ENCODE data around the gene GPHN. TPM values are rescaled to one million over a fixed set of nuclear protein-coding genes. Genes with fewer than 3 reads are reported as not detected.

GPHN gene
- total RNA-seq, 2 experiments from 2014 or later: 26.3 to 26.6 TPM

DNA sequence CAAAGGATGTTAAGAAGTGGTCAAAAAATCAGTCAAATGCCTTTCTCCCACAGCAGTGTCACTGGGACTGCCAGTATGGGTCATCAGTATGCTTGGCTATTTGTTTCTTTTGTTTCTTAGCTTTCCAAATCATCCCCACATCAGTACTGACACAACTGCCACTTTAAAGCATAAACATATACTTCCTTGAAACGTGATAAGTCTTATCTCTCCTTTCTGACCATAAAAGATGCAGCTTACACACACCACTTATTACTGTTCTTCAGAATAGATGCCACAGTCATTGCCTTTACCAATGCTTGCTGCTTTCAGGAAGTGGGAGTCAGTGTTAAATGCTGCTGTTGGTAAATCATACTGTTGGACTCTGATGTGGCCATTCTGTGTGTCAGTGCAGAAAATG, 662.7 kb downstream of the GPHN start:
- no peak overlapping the region for H3K27ac Mint-ChIP-seq
- H3K4me3 Mint-ChIP-seq: no peak overlapping the region
- ChIA-PET POLR2A (no interaction called here), CTCF (interaction anchor here (1.5 kb wide), 1 partner anchor 811 kb away, joined by 3 read pairs; no protein-coding TSS in a partner anchor)
- H3K36me3 Mint-ChIP-seq (ENCODE audit: low read depth): peaks cover 29% of the 10 kb centered on the region
- H3K27me3 Mint-ChIP-seq: no peaks in the 10 kb centered on the region
- peaks cover 20% of the 10 kb centered on the region for H3K9me3 Mint-ChIP-seq
- DNase-seq (no peak), ATAC-seq (no peak)
- TF ChIP-seq CTCF (IDR thresholded peaks at IDR 0.05): no peak
- no peaks in the 10 kb centered on the region for H3K4me1 Mint-ChIP-seq (ENCODE audit: low read depth)
- intact Hi-C loops (cut with micrococcal nuclease): no loop called here

DNA sequence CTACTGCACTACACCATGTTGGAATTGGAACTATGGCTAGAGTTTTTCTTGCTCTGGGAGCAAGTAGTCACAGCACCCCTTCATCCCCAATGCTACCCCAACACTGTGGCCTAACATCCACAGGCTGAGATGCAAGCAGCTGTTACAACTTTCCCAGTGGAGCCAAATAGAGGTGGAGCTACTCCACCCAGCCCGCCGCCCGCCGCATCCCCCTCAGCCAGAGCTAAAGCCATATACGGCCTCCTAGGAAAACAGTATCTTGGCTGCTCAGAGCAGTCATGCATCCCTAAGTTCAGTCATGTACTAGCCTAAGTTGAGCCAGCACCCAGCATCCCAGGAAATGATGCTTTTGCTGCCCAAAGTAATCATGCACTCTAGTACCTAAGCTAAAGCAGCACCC, 664.1 kb downstream of the GPHN start:
- no peak overlapping the region for H3K27ac Mint-ChIP-seq
- no peak for ATAC-seq
- POLR2A ChIA-PET: interaction anchor here (0.6 kb wide), 1 partner anchor 37 kb away, joined by 3 read pairs; no protein-coding TSS in a partner anchor
- peaks cover 35% of the 10 kb centered on the region for H3K36me3 Mint-ChIP-seq (ENCODE audit: low read depth)
- no peaks in the 10 kb centered on the region for H3K27me3 Mint-ChIP-seq
- DNase-seq: no peak
- peaks cover 22% of the 10 kb centered on the region for H3K9me3 Mint-ChIP-seq
- intact Hi-C loops (cut with micrococcal nuclease): no loop called here
- CTCF ChIA-PET: interaction anchor here (1.8 kb wide), 1 partner anchor 114 kb away, joined by 8 read pairs; no protein-coding TSS in a partner anchor
- no peak overlapping the region for H3K4me3 Mint-ChIP-seq
- no peak for TF ChIP-seq CTCF (IDR thresholded peaks at IDR 0.05)
- H3K4me1 Mint-ChIP-seq (ENCODE audit: low read depth): no peaks in the 10 kb centered on the region

- no peak for ATAC-seq
- Mint-ChIP-seq H3K9me3 (peaks cover 25% of the 10 kb centered on the region), H3K36me3 (ENCODE audit: low read depth) (peaks cover 38% of the 10 kb centered on the region), H3K27ac (no peak overlapping the region), H3K27me3 (no peaks in the 10 kb centered on the region), H3K4me1 (ENCODE audit: low read depth) (no peaks in the 10 kb centered on the region), H3K4me3 (no peak overlapping the region)
- TF ChIP-seq CTCF (IDR thresholded peaks at IDR 0.05): no peak
- POLR2A ChIA-PET: no interaction called here
- CTCF ChIA-PET: interaction anchor here (1.8 kb wide), 1 partner anchor 113 kb away, joined by 8 read pairs; no protein-coding TSS in a partner anchor
- intact Hi-C loops (cut with micrococcal nuclease): no loop called here
- no peak for DNase-seq
Observed at GRCh38 chr14:67172520-67172919, 664.6 kb downstream of the GPHN start.

DNA sequence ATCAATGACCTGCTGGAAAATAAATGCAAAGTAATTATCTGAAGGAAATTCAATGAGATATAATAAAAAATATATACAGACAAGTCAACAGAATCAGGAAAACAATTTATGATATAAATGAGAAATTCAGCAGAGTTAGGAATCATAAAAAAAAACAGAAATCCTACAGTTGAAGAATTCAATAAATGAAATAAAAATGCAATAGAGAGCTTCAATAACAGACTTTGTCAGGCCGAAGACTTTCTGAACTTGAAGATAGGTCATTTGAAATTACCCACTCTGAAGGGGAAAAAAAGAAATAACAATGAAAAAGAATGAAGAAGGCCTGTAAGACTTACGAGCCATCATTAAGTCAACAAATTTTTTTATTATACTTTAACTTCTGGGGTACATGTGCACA, 665.8 kb downstream of the GPHN start:
- CTCF ChIA-PET: interaction anchor here (0.6 kb wide), 1 partner anchor 111 kb away, joined by 3 read pairs; no protein-coding TSS in a partner anchor
- Mint-ChIP-seq H3K4me1 (ENCODE audit: low read depth) (no peaks in the 10 kb centered on the region), H3K27me3 (no peaks in the 10 kb centered on the region), H3K36me3 (ENCODE audit: low read depth) (peaks cover 42% of the 10 kb centered on the region), H3K4me3 (no peak overlapping the region), H3K27ac (no peak overlapping the region), H3K9me3 (peaks cover 34% of the 10 kb centered on the region)
- no peak for TF ChIP-seq CTCF (IDR thresholded peaks at IDR 0.05)
- ATAC-seq: no peak
- intact Hi-C loops (cut with micrococcal nuclease): no loop called here
- POLR2A ChIA-PET: no interaction called here
- DNase-seq: no peak

DNA sequence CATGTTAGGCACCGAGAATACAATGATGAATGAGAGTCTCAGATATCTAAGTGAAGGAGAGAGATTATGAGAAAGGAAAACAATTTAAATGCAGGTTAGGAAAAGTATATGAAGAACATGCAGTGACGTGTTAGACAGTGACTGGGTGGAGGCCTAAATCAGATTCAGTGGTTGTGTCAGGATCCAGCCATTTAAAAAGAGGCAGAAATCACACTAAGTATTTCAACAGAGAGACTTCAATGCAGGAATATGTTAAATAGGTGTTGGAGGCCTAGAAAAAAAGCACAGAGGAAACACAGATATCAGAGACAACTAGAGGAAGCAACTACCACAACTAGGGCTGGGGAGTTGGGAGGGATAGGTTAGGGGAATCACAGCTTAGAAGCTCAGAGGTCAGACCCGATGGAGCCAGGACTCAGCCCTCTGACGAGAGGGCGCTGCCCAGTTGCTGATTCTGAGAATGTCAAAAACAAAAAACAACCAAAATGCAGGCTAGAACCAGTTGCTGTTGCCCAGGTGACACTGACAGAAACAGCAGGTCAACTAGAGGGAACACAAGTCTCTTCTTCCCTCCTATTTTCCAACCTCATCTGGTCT, 678.3 kb downstream of the GPHN start:
- no peak overlapping the region for H3K4me3 Mint-ChIP-seq
- no peaks in the 10 kb centered on the region for H3K27me3 Mint-ChIP-seq
- ChIA-PET CTCF (interaction anchor here (1.0 to 1.3 kb wide), 2 partner anchors 18 to 100 kb away, joined by 3 to 6 read pairs; no protein-coding TSS in a partner anchor), POLR2A (no interaction called here)
- H3K4me1 Mint-ChIP-seq (ENCODE audit: low read depth): peaks cover 18% of the 10 kb centered on the region
- DNase-seq (no peak), ATAC-seq (no peak)
- H3K27ac Mint-ChIP-seq: no peak overlapping the region
- no peak for TF ChIP-seq CTCF (IDR thresholded peaks at IDR 0.05)
- intact Hi-C loops (cut with micrococcal nuclease): loop anchor here (5.0 kb wide), 1 partner anchor 56 kb away; the partner anchor contains the start of gene PALS1
- no peaks in the 10 kb centered on the region for H3K9me3 Mint-ChIP-seq
- H3K36me3 Mint-ChIP-seq (ENCODE audit: low read depth): no peaks in the 10 kb centered on the region

Data from activated CD8-positive, alpha-beta T cell treated with anti-CD3 and anti-CD28 coated beads for 36 hours (primary cell).